Neuronal stem cell (in vitro differentiated cells): ENCODE results near the gene ULK2.

Experiments used
- DNase-seq: peaks from one replicate; pipeline ENCODE4 v3.0.0-alpha.2; 2013; ENCODE audit warnings: low spot score
- H2AFZ ChIP-seq: one replicate; pipeline ENCODE4 v1.6.1; 2013; ENCODE audit warnings: mild to moderate bottlenecking, low read length, inconsistent platforms
- H2AK5ac ChIP-seq: 2 replicates; pipeline ENCODE4 v1.6.1; 2013; ENCODE audit warnings: low read depth, mild to moderate bottlenecking, inconsistent platforms, low read length, moderate library complexity, mixed read lengths
- H2BK120ac ChIP-seq: 2 replicates; pipeline ENCODE4 v1.6.1; 2013; ENCODE audit warnings: low read depth, mild to moderate bottlenecking, inconsistent platforms, low read length, moderate library complexity, mixed read lengths
- H2BK12ac ChIP-seq: one replicate; pipeline ENCODE4 v1.6.1; 2013; ENCODE audit warnings: low read length, inconsistent platforms
- H2BK15ac ChIP-seq: 2 replicates; pipeline ENCODE4 v1.6.1; 2013; ENCODE audit warnings: mild to moderate bottlenecking, low read length, inconsistent platforms, mixed read lengths
- H2BK5ac ChIP-seq: one replicate; pipeline ENCODE4 v1.6.1; 2013; ENCODE audit warnings: inconsistent platforms, mild to moderate bottlenecking, low read length, moderate library complexity
- H3K14ac ChIP-seq: one replicate; pipeline ENCODE4 v1.6.1; 2013; ENCODE audit warnings: low read length, inconsistent platforms
- H3K18ac ChIP-seq: 2 replicates; pipeline ENCODE4 v1.6.1; 2013; ENCODE audit warnings: low read length, inconsistent platforms
- H3K23ac ChIP-seq: 2 replicates; pipeline ENCODE4 v1.6.1; 2013; ENCODE audit warnings: low read depth, mild to moderate bottlenecking, mixed read lengths, low read length, inconsistent platforms; ENCODE audit not compliant: poor library complexity
- H3K27ac ChIP-seq: replicated peaks from 3 replicates; pipeline ENCODE4 v1.5.1; 2013; ENCODE audit warnings: low read length, inconsistent platforms
- H3K27me3 ChIP-seq, 3 experiments: 2 replicates each; pipeline ENCODE4 v1.6.1; 2013; ENCODE audit warnings: low read length in 3 of 3, mild to moderate bottlenecking in 2 of 3, inconsistent platforms in 1 of 3, low read depth in 1 of 3, mixed read lengths in 1 of 3, moderate library complexity in 1 of 3; ENCODE audit not compliant: control insufficient read depth in 3 of 3, insufficient read depth in 3 of 3
- H3K36me3 ChIP-seq, 2 donors: replicated peaks in 1 of 2; 2 replicates each; pipeline ENCODE4 v1.6.1; 2013; ENCODE audit warnings: low read length in 2 of 2; ENCODE audit not compliant: control insufficient read depth in 2 of 2, insufficient read depth in 2 of 2
- H3K4ac ChIP-seq: 2 replicates; pipeline ENCODE4 v1.6.1; 2013; ENCODE audit warnings: inconsistent platforms, mild to moderate bottlenecking, low read length, moderate library complexity
- H3K4me1 ChIP-seq, 2 donors: 1 replicate in 1 of 2; 2 replicates in 1 of 2; pipeline ENCODE4 v1.6.1; 2013; ENCODE audit warnings: low read length in 2 of 2, low read depth in 1 of 2; ENCODE audit not compliant: control insufficient read depth in 2 of 2, insufficient read depth in 1 of 2
- H3K4me2 ChIP-seq: one replicate; pipeline ENCODE4 v1.6.1; 2013; ENCODE audit warnings: mild to moderate bottlenecking, low read length, inconsistent platforms; ENCODE audit not compliant: insufficient read depth, poor library complexity, severe bottlenecking
- H3K4me3 ChIP-seq, 2 donors: 2 replicates each; pipeline ENCODE4 v1.5.1; 2013; ENCODE audit warnings: low read length in 2 of 2, mild to moderate bottlenecking in 2 of 2, inconsistent platforms in 1 of 2, moderate library complexity in 1 of 2
- H3K79me1 ChIP-seq: one replicate; pipeline ENCODE4 v1.6.1; 2013; ENCODE audit warnings: low read depth, mild to moderate bottlenecking, inconsistent platforms, low read length, moderate library complexity
- H3K9ac ChIP-seq: one replicate; pipeline ENCODE4 v1.6.1; 2013; ENCODE audit warnings: mild to moderate bottlenecking, low read depth, low read length, inconsistent platforms; ENCODE audit not compliant: poor library complexity
- H3K9me3 ChIP-seq, 2 donors: replicated peaks in 1 of 2; 2 replicates each; pipeline versions ENCODE3 to v1.6.1; 2013; ENCODE audit warnings: low read length in 2 of 2, mild to moderate bottlenecking in 2 of 2, inconsistent platforms in 1 of 2, low read depth in 1 of 2, mixed read lengths in 1 of 2, moderate library complexity in 1 of 2; ENCODE audit not compliant: control insufficient read depth in 2 of 2, insufficient read depth in 1 of 2
- H4K8ac ChIP-seq: one replicate; pipeline ENCODE4 v1.6.1; 2013; ENCODE audit warnings: low read depth, mild to moderate bottlenecking, inconsistent platforms, low read length, moderate library complexity
- H4K91ac ChIP-seq: one replicate; pipeline ENCODE4 v1.6.1; 2013; ENCODE audit warnings: low read length, low read depth, mild to moderate bottlenecking, inconsistent platforms; ENCODE audit not compliant: poor library complexity
- WGBS, 2 donors: extraction: QIAGEN DNeasy Blood & Tissue Kit; methylation state at CpG; one replicate each; pipeline ENCODE4 v1.1.7; 2013; ENCODE audit warnings: missing lambda C conversion rate in 2 of 2, mixed read lengths in 1 of 2; ENCODE audit not compliant: insufficient read length in 2 of 2, insufficient replicate concordance in 1 of 2; ENCODE audit errors: extremely low coverage in 2 of 2; 5-methylcytosine and 5-hydroxymethylcytosine counted together

Gene ULK2

GRCh38 chr17:19733953-19734526 is 133.7 kb downstream of the ULK2 start:
- Histone ChIP-seq H3K9ac (no peak overlapping the region), H2BK120ac (no peak overlapping the region), H2BK15ac (no peak overlapping the region), H4K91ac (no peak overlapping the region), H2BK5ac (no peak overlapping the region), H3K27me3 (peaks cover 0 to 23% (median 0%) of the 10 kb centered on the region in 3 experiments), H2AFZ (no peak overlapping the region), H3K9me3 (no peaks in the 10 kb centered on the region), H3K23ac (no peak overlapping the region), H4K8ac (no peak overlapping the region), H2BK12ac (no peak overlapping the region), H3K4me3 (no peak overlapping the region), H3K4me1 (no peaks in the 10 kb centered on the region), H3K27ac (no peak overlapping the region), H3K79me1 (no peaks in the 10 kb centered on the region), H3K4ac (no peak overlapping the region), H3K18ac (no peak overlapping the region), H3K36me3 (no peaks in the 10 kb centered on the region), H2AK5ac (no peak overlapping the region), H3K4me2 (no peak overlapping the region), H3K14ac (no peak overlapping the region)
- WGBS, 2 donors, result no CpG with 5 or more reads among the region's 11 CpGs
- no peak for DNase-seq

- Histone ChIP-seq H4K91ac (no peak overlapping the region), H2BK120ac (no peak overlapping the region), H2BK5ac (no peak overlapping the region), H3K9me3 (no peaks in the 10 kb centered on the region), H3K79me1 (no peaks in the 10 kb centered on the region), H3K18ac (peak overlapping the region; percentile 9), H3K4me3 (no peak overlapping the region), H2BK12ac (peak overlapping the region; percentile 5), H3K14ac (no peak overlapping the region), H3K4me1 (no peaks in the 10 kb centered on the region), H3K36me3 (no peaks in the 10 kb centered on the region), H3K23ac (no peak overlapping the region), H3K9ac (no peak overlapping the region), H4K8ac (no peak overlapping the region), H2AFZ (no peak overlapping the region), H3K27me3 (peaks cover 0 to 19% (median 0%) of the 10 kb centered on the region in 3 experiments), H2AK5ac (no peak overlapping the region), H3K4ac (no peak overlapping the region), H2BK15ac (no peak overlapping the region), H3K4me2 (no peak overlapping the region), H3K27ac (no peak overlapping the region)
- no CpG with 5 or more reads among the region's 11 CpGs for WGBS, 2 donors
- no peak for DNase-seq
Measured at GRCh38 chr17:19731626-19732025, 136.1 kb downstream of the ULK2 start.

- H2BK5ac ChIP-seq, result no peak overlapping the region
- H3K27me3 ChIP-seq, result peaks cover 0 to 14% (median 0%) of the 10 kb centered on the region in 3 experiments
- H3K4ac ChIP-seq, result no peak overlapping the region
- no peak overlapping the region for H4K8ac ChIP-seq
- no peak for DNase-seq
- no peak overlapping the region for H3K27ac ChIP-seq
- H3K9me3 ChIP-seq, result no peaks in the 10 kb centered on the region
- peak overlapping the region; percentile 25 for H3K14ac ChIP-seq
- H3K18ac ChIP-seq, result peak overlapping the region; percentile 20
- no peak overlapping the region for H2BK15ac ChIP-seq
- H2AFZ ChIP-seq, result no peak overlapping the region
- H3K36me3 ChIP-seq, result no peaks in the 10 kb centered on the region
- H3K9ac ChIP-seq, result no peak overlapping the region
- H3K79me1 ChIP-seq, result no peaks in the 10 kb centered on the region
- H3K23ac ChIP-seq, result no peak overlapping the region
- H4K91ac ChIP-seq, result no peak overlapping the region
- WGBS, 2 donors, result no CpG with 5 or more reads among the region's 4 CpGs
- H3K4me1 ChIP-seq, result no peaks in the 10 kb centered on the region
- peak overlapping the region; percentile 75 for H2AK5ac ChIP-seq
- H3K4me3 ChIP-seq, result peak overlapping the region in 1 of 2 donors; percentile 33
- no peak overlapping the region for H2BK120ac ChIP-seq
- no peak overlapping the region for H2BK12ac ChIP-seq
- H3K4me2 ChIP-seq, result no peak overlapping the region
Measured at GRCh38 chr17:19730843-19731242, 136.9 kb downstream of the ULK2 start.

GRCh38 chr17:19729900-19730299 is 137.8 kb downstream of the ULK2 start:
- Histone ChIP-seq H3K4me3 (no peak overlapping the region), H2BK15ac (no peak overlapping the region), H2BK120ac (no peak overlapping the region), H3K18ac (peak overlapping the region; percentile 40), H3K9me3 (no peaks in the 10 kb centered on the region), H3K27ac (no peak overlapping the region), H3K4ac (no peak overlapping the region), H4K8ac (no peak overlapping the region), H3K4me1 (no peaks in the 10 kb centered on the region), H3K4me2 (no peak overlapping the region), H3K14ac (no peak overlapping the region), H3K23ac (no peak overlapping the region), H2BK12ac (no peak overlapping the region), H2AK5ac (no peak overlapping the region), H3K36me3 (no peaks in the 10 kb centered on the region), H4K91ac (no peak overlapping the region), H2BK5ac (no peak overlapping the region), H3K9ac (no peak overlapping the region), H3K79me1 (no peaks in the 10 kb centered on the region), H2AFZ (no peak overlapping the region), H3K27me3 (peaks cover 0 to 10% (median 0%) of the 10 kb centered on the region in 3 experiments)
- no CpG with 5 or more reads among the region's 6 CpGs for WGBS, 2 donors
- no peak for DNase-seq
